Stimulated activated CD4-positive, alpha-beta T cell treated with anti-CD3 and anti-CD28 coated beads, Interleukin-12 subunit alpha, Interleukin-12 subunit beta, amount 100 ng/mL, for 4 hours (primary cell): ENCODE data around the gene PLEKHB1.

Source experiments
- DNase-seq: peaks from one replicate; pipeline ENCODE4 v3.0.0-alpha.2; 2020

Gene PLEKHB1

GRCh38 chr11:73693899-73694525, 47.6 kb downstream of the PLEKHB1 start:
- DNase-seq: no peak

- DNase-seq: no peak
These were observed 58.7 kb downstream of the PLEKHB1 start for GRCh38 chr11:73705053-73705452.

DNA sequence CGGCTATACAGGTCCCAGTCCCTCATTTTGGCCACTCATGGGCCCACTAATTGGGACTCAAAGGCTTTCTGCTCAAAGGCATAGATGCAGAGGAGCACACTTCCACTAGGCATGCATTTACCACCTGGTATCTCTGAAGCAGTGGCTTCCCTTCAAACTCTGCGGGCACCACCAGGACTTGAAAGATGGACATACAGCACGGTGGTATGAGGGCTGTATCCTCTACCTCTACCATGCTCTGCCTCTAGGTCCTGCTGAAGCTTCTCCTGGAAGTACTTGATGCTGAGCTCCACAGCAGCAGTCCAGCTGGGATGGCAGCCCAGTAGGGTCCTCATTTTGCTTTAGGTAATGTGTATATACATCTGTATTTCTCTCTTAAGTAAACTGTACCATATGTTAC, 64.6 kb downstream of the PLEKHB1 start:
- no peak for DNase-seq
